Thoracic aorta (tissue), 2 donors: ENCODE data around the gene AGMO. TPM values are rescaled to one million over a fixed set of nuclear protein-coding genes. Genes with fewer than 3 reads are reported as not detected.

ENCODE experiments used
- ATAC-seq: fragments of 150-250 bp; one replicate; pipeline ENCODE4 v1.8.0; 2017; ENCODE audit warnings: low read depth; ENCODE audit not compliant: insufficient number of reproducible peaks, low FRiP score
- DNase-seq: peaks from one replicate; pipeline ENCODE4 v3.0.0-alpha.2; 2020; ENCODE audit warnings: low spot score
- H3K27ac ChIP-seq, 2 donors: fragments of 200-600 bp; sonication (generic); 1 replicate in 1 of 2; 2 replicates in 1 of 2; pipeline ENCODE4 v1.5.1; 2016; ENCODE audit warnings: mild to moderate bottlenecking in 2 of 2, moderate library complexity in 2 of 2
- H3K27me3 ChIP-seq: fragments of 200-600 bp; sonication (generic); replicated peaks from 2 replicates; pipeline ENCODE4 v1.6.0; 2016; ENCODE audit warnings: mild to moderate bottlenecking; ENCODE audit not compliant: insufficient read depth
- H3K36me3 ChIP-seq: fragments of 200-600 bp; sonication (generic); one replicate; pipeline ENCODE4 v1.5.1; 2016
- H3K4me1 ChIP-seq, 2 donors: fragments of 200-600 bp; sonication (generic); 1 replicate in 1 of 2; 2 replicates in 1 of 2; pipeline versions ENCODE4 v1.5.1 to v1.6.0; 2016; ENCODE audit warnings: low read depth in 2 of 2, mild to moderate bottlenecking in 1 of 2; ENCODE audit not compliant: control insufficient read depth in 1 of 2
- H3K4me3 ChIP-seq: fragments of 200-600 bp; sonication (generic); 2 replicates; pipeline ENCODE4 v1.5.1; 2016; ENCODE audit warnings: mild to moderate bottlenecking
- H3K9me3 ChIP-seq: fragments of 200-600 bp; sonication (generic); 2 replicates; pipeline ENCODE4 v1.5.1; 2016
- CTCF ChIP-seq: fragments of 200-600 bp; sonication (generic); IDR thresholded peaks from one replicate; pipeline ENCODE4 v1.5.1; 2019; ENCODE audit warnings: antibody characterized with exemption
- total RNA-seq, 2 donors: library from RNA; depleted of rRNA; stranded (reverse); fragments of >200 nt; gene quantifications; one replicate each; pipeline versions ENCODE4 v1.1.0 to v1.2.3, GENCODE V29; 2016

AGMO gene
- total RNA-seq, 2 donors from 2014 or later = 0.85 to 3.0 TPM

- DNase-seq (no peak), ATAC-seq (no peak)
- Histone ChIP-seq H3K4me3 (no peak overlapping the region), H3K27me3 (no peaks in the 10 kb centered on the region), H3K36me3 (no peaks in the 10 kb centered on the region), H3K4me1 (no peaks in the 10 kb centered on the region), H3K27ac (no peak overlapping the region), H3K9me3 (no peaks in the 10 kb centered on the region)
- no peak for TF ChIP-seq CTCF
Observed at GRCh38 chr7:15288741-15289140, 273.1 kb downstream of the AGMO start.

- H3K4me1 ChIP-seq = no peaks in the 10 kb centered on the region
- H3K9me3 ChIP-seq = no peaks in the 10 kb centered on the region
- no peak for TF ChIP-seq CTCF
- no peak for ATAC-seq
- no peaks in the 10 kb centered on the region for H3K27me3 ChIP-seq
- no peak for DNase-seq
- H3K4me3 ChIP-seq = no peak overlapping the region
- no peaks in the 10 kb centered on the region for H3K36me3 ChIP-seq
- H3K27ac ChIP-seq = no peak overlapping the region
Observed at GRCh38 chr7:15284396-15284795, 277.4 kb downstream of the AGMO start.

- Histone ChIP-seq H3K4me3 (no peak overlapping the region), H3K27ac (no peak overlapping the region), H3K36me3 (no peaks in the 10 kb centered on the region), H3K9me3 (no peaks in the 10 kb centered on the region), H3K27me3 (no peaks in the 10 kb centered on the region), H3K4me1 (no peaks in the 10 kb centered on the region)
- no peak for DNase-seq
- no peak for TF ChIP-seq CTCF
- no peak for ATAC-seq
Observed at GRCh38 chr7:15280078-15280733, 281.6 kb downstream of the AGMO start.

GRCh38 chr7:15279640-15280039 is 282.2 kb downstream of the AGMO start:
- no peaks in the 10 kb centered on the region for H3K36me3 ChIP-seq
- H3K27ac ChIP-seq = no peak overlapping the region
- no peak overlapping the region for H3K4me3 ChIP-seq
- DNase-seq (no peak), ATAC-seq (no peak)
- TF ChIP-seq CTCF = no peak
- no peaks in the 10 kb centered on the region for H3K9me3 ChIP-seq
- H3K4me1 ChIP-seq = no peaks in the 10 kb centered on the region
- no peaks in the 10 kb centered on the region for H3K27me3 ChIP-seq

DNA sequence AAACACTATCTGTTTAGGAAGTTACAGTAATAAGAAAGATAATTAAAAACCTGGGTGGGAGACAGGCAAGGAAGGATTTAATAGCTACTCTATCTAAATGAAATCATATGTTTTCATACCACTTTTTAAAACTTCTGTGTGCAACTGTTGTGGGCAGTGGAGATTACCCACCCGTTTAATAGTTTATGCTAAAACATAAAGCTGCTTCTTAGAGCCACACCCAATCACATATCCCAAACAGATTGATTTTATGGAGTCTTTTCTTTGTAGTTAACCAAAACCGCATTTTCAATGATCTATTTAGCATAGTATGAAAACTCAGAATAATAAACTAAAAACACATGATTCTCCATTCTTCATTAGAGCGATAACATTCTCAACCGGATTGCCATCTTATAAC is 304.1 kb downstream of the AGMO start:
- no peak for TF ChIP-seq CTCF
- Histone ChIP-seq H3K9me3 (no peaks in the 10 kb centered on the region), H3K36me3 (no peaks in the 10 kb centered on the region), H3K4me3 (no peak overlapping the region), H3K27me3 (no peaks in the 10 kb centered on the region), H3K27ac (no peak overlapping the region), H3K4me1 (no peaks in the 10 kb centered on the region)
- DNase-seq (no peak), ATAC-seq (no peak)
